ENCODE data around the gene NSL1.

The NSL1 gene

GRCh38 chr1:212678456-212679410, 112.8 kb downstream of the NSL1 start:
- H3K36me3 ChIP-seq (ENCODE audit: control insufficient read depth, insufficient read depth, low read length) = no peaks in the 10 kb centered on the region
- no peak overlapping the region for H3K4me3 ChIP-seq (ENCODE audit: low read depth, low read length)
- no peaks in the 10 kb centered on the region for H3K27me3 ChIP-seq (ENCODE audit: control insufficient read depth, insufficient read depth, low read length)
- H3K4me1 ChIP-seq = no peaks in the 10 kb centered on the region
- TF ChIP-seq CTCF (IDR thresholded peaks at IDR 0.05) = no peak
- no peak overlapping the region for H3K27ac ChIP-seq
- no peaks in the 10 kb centered on the region for H3K9me3 ChIP-seq (ENCODE audit: control insufficient read depth, low read length)
- H3K4me2 ChIP-seq (ENCODE audit: low read length) = no peak overlapping the region
- no peak overlapping the region for H2AFZ ChIP-seq
- no peak overlapping the region for H3K9ac ChIP-seq
- no peaks in the 10 kb centered on the region for H3K79me2 ChIP-seq

- H3K9ac ChIP-seq = no peak overlapping the region
- H3K9me3 ChIP-seq (ENCODE audit: control insufficient read depth, low read length) = no peaks in the 10 kb centered on the region
- no peak overlapping the region for H2AFZ ChIP-seq
- no peak overlapping the region for H3K27ac ChIP-seq
- H3K4me3 ChIP-seq (ENCODE audit: low read depth, low read length) = no peak overlapping the region
- no peak for TF ChIP-seq CTCF (IDR thresholded peaks at IDR 0.05)
- H3K79me2 ChIP-seq = no peaks in the 10 kb centered on the region
- H3K4me1 ChIP-seq = no peaks in the 10 kb centered on the region
- H3K27me3 ChIP-seq (ENCODE audit: control insufficient read depth, insufficient read depth, low read length) = no peaks in the 10 kb centered on the region
- H3K36me3 ChIP-seq (ENCODE audit: control insufficient read depth, insufficient read depth, low read length) = no peaks in the 10 kb centered on the region
- no peak overlapping the region for H3K4me2 ChIP-seq (ENCODE audit: low read length)
These were observed 114.0 kb downstream of the NSL1 start for GRCh38 chr1:212677573-212677972.

- no peak overlapping the region for H3K4me2 ChIP-seq (ENCODE audit: low read length)
- no peaks in the 10 kb centered on the region for H3K4me1 ChIP-seq
- no peaks in the 10 kb centered on the region for H3K36me3 ChIP-seq (ENCODE audit: control insufficient read depth, insufficient read depth, low read length)
- H3K9me3 ChIP-seq (ENCODE audit: control insufficient read depth, low read length) = no peaks in the 10 kb centered on the region
- no peaks in the 10 kb centered on the region for H3K79me2 ChIP-seq
- H2AFZ ChIP-seq = no peak overlapping the region
- H3K27me3 ChIP-seq (ENCODE audit: control insufficient read depth, insufficient read depth, low read length) = no peaks in the 10 kb centered on the region
- TF ChIP-seq CTCF (IDR thresholded peaks at IDR 0.05) = no peak
- H3K4me3 ChIP-seq (ENCODE audit: low read depth, low read length) = no peak overlapping the region
- no peak overlapping the region for H3K27ac ChIP-seq
- H3K9ac ChIP-seq = no peak overlapping the region
These were observed 114.4 kb downstream of the NSL1 start for GRCh38 chr1:212677136-212677535.
